Measurements from ENCODE around the gene SCYL1.

The SCYL1 gene

GRCh38 chr11:65496304-65497140, 28.4 kb upstream of the SCYL1 start:
- H3K4me3 ChIP-seq (ENCODE audit: low read length) = peak overlapping the region; percentile 40
- no peak for TF ChIP-seq CTCF (IDR thresholded peaks at IDR 0.05; ENCODE audit: insufficient read depth, low read depth, low read length, missing control alignments)

GRCh38 chr11:65497141-65498041, 27.5 kb upstream of the SCYL1 start:
- DNase-seq (ENCODE audit: low read depth) = peak; percentile 99
- TF ChIP-seq CTCF (IDR thresholded peaks at IDR 0.05; ENCODE audit: insufficient read depth, low read depth, low read length, missing control alignments) = no peak
- H3K4me3 ChIP-seq (ENCODE audit: low read length) = peak overlapping the region; percentile 98

More at GRCh38 chr11:65496304-65497140, 28.4 kb upstream of the SCYL1 start:
- peak; percentile 21 for DNase-seq (ENCODE audit: low read depth)

- peak; percentile 69 for DNase-seq (ENCODE audit: low read depth)
- H3K4me3 ChIP-seq (ENCODE audit: low read length) = peak overlapping the region; percentile 98
- TF ChIP-seq CTCF (IDR thresholded peaks at IDR 0.05; ENCODE audit: insufficient read depth, low read depth, low read length, missing control alignments) = no peak
These were observed 26.7 kb upstream of the SCYL1 start for GRCh38 chr11:65498042-65498726.

- H3K4me3 ChIP-seq (ENCODE audit: low read length) = peak overlapping the region; percentile 98
- TF ChIP-seq CTCF (IDR thresholded peaks at IDR 0.05; ENCODE audit: insufficient read depth, low read depth, low read length, missing control alignments) = no peak
- DNase-seq (ENCODE audit: low read depth) = no peak
These were observed 26.2 kb upstream of the SCYL1 start for GRCh38 chr11:65498727-65498976.

GRCh38 chr11:65498977-65499712, 25.7 kb upstream of the SCYL1 start, which contains the start of gene MALAT1:
Gene MALAT1, plus strand, starts transcription at chr11:65499045.
- peak; percentile 93 for DNase-seq (ENCODE audit: low read depth)
- H3K4me3 ChIP-seq (ENCODE audit: low read length) = peak within 1 kb of the TSS; percentile 98
- no peak for TF ChIP-seq CTCF (IDR thresholded peaks at IDR 0.05; ENCODE audit: insufficient read depth, low read depth, low read length, missing control alignments)

GRCh38 chr11:65499713-65500386, 25.0 kb upstream of the SCYL1 start:
- no peak for TF ChIP-seq CTCF (IDR thresholded peaks at IDR 0.05; ENCODE audit: insufficient read depth, low read depth, low read length, missing control alignments)
- no peak for DNase-seq (ENCODE audit: low read depth)
- peak overlapping the region; percentile 98 for H3K4me3 ChIP-seq (ENCODE audit: low read length)
